Measurements from ENCODE around the gene GSG1L.
"Not testable (repeated sequence)": the region's sequence is repeated elsewhere in the genome, so short reads cannot be mapped to it uniquely, and the experiment has no call there.

GSG1L gene

GRCh38 chr16:27980919-27981700 lies 82.4 kb downstream of the GSG1L start:
- DNase-seq (ENCODE audit: low read depth): no peak

DNA sequence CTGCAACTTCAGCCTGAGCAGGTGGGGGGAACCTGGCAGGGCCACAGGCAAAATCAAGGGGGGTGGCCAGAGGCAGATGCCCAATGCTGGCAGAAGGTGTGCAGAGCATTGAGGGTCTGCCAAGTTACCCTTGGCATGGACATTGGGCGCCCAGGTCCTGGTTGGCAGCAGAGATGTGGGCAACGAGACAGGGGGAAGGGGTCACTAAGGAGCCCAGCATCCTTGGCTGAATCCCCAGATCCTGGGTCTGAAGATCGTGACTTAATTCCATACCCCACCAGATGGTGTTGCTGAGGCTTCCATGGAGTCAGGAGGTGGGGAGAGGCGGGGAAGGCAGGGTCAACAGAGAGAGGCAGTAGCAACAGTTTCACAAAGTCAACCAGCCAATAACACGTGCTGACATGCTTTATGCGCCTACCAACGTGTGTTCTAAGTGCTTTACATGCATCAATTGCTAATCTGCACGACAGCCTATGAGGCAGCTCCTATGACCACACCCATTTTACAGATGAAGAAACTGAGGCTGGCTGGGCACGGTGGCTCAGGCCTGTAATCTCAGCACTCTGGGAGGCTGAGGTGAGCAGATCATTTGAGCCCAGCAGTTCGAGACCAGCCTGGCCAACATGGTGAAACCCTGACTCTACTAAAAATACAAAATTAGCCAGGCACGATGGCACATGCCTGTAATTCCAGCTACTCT lies 83.3 kb downstream of the GSG1L start:
- DNase-seq (ENCODE audit: low read depth): no peak

DNA sequence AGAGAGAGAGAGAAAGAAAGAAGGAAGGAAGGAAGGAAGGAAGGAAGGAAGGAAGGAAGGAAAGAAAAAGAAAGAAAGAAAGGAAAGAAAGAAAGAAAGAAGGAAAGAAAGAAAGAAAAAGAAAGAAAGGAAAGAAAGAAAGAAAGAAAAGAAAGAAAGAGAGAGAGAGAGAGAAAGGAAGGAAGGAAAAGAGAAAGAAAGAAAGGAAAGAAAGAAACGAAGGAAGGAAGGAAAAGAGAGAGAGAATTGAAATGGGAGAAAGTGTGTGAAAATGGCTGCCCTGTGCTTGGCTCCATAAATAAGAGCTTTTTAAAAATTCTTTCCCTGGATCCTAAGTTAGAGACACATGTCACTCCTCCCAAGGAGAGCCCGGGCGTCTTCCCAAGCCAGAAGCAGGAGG lies 83.8 kb downstream of the GSG1L start:
- DNase-seq (ENCODE audit: low read depth): not testable (repeated sequence)

DNA sequence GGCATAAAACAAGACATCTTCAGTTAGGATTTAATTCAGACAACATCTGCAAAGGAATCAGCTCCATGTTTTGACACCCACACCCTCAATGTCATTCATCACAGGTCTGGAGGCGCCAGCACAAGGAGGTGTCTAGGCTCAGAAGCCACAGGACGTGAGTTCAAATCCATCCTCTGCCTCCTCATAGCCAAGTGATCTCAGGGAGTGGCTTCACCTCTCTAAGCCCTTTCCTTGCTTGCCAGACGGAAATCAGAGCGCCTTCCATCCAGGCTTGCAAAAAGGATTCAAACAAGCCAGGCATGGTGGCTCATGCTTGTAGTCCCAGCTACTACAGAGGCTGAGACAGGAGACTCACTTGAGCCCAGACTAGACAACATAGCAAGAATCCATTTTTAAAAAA lies 84.6 kb downstream of the GSG1L start:
- no peak for DNase-seq (ENCODE audit: low read depth)

- DNase-seq (ENCODE audit: low read depth): no peak
These were observed 85.5 kb downstream of the GSG1L start for GRCh38 chr16:27977966-27978365.

DNA sequence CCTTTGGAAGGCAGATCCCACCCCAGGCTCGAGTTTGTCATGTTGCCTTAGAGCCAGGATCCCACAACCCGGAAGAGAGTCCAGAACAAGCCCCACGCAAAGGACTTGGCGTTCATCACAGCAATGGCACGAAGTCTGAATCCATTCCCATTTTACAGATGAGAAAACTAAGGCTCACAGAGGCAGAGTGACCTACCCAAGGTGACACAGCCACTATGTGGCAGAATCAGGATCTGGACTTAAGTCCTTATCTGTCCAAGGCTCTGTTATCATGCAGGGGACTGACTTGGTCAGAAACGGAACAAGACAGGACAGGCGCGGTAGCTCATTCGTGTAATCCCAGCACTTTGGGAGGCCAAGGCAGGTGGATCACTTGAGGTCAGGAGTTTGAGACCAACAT lies 86.5 kb downstream of the GSG1L start:
- no peak for DNase-seq (ENCODE audit: low read depth)

- no peak for DNase-seq (ENCODE audit: low read depth)
These were observed 88.5 kb downstream of the GSG1L start for GRCh38 chr16:27974896-27975540.

- DNase-seq (ENCODE audit: low read depth): no peak
These were observed 89.8 kb downstream of the GSG1L start for GRCh38 chr16:27973678-27974077.

GRCh38 chr16:27972500-27972899 lies 91.0 kb downstream of the GSG1L start:
- DNase-seq (ENCODE audit: low read depth): peak; percentile 0

DNA sequence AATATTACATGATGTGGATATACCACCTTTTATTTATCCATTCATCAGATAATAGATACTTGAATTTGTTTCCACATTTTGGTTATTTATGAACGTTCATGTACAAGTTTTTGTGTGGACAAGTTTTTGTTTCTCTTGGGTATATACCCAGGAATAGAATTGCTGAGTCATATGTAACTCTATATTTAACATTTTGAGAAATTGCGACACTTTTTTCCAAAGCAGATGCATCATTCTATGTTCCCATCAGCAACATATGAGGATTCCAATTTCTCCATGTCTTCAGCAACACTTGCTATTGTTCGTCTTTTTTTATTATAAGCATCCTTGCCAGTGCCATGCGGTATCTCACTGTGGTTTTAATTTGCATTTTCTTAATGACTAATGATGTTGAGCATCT lies 93.9 kb downstream of the GSG1L start:
- no peak for DNase-seq (ENCODE audit: low read depth)

GRCh38 chr16:27967169-27967568 lies 96.3 kb downstream of the GSG1L start:
- no peak for DNase-seq (ENCODE audit: low read depth)

- no peak for DNase-seq (ENCODE audit: low read depth)
These were observed 96.8 kb downstream of the GSG1L start for GRCh38 chr16:27966756-27967155.

DNA sequence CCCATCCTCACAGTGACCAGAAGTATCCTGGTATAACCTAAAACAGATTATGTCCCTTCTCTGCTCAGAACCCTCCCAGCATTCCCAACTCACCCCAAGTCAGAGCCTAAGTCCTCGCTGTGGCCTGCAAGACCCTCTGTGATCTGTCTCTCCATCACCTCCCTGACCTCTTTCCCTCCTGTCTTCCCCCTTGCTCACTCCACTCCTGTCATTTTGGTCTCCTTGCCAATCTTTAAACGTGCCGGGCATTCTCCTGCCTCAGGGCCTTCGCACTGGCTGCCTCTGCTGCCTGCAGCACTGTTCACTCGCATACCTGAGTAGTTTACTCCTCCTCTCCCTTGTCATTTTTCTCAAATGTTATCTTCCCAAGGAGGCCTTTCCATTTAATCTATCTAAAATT lies 97.7 kb downstream of the GSG1L start:
- no peak for DNase-seq (ENCODE audit: low read depth)

GRCh38 chr16:27963471-27963965 lies 100.0 kb downstream of the GSG1L start:
- DNase-seq (ENCODE audit: low read depth): no peak

- DNase-seq (ENCODE audit: low read depth): no peak
These were observed 101.3 kb downstream of the GSG1L start for GRCh38 chr16:27962197-27962596.

GRCh38 chr16:27961296-27961620 lies 102.3 kb downstream of the GSG1L start:
- no peak for DNase-seq (ENCODE audit: low read depth)

GRCh38 chr16:27960619-27961295 lies 102.8 kb downstream of the GSG1L start:
- DNase-seq (ENCODE audit: low read depth): no peak

DNA sequence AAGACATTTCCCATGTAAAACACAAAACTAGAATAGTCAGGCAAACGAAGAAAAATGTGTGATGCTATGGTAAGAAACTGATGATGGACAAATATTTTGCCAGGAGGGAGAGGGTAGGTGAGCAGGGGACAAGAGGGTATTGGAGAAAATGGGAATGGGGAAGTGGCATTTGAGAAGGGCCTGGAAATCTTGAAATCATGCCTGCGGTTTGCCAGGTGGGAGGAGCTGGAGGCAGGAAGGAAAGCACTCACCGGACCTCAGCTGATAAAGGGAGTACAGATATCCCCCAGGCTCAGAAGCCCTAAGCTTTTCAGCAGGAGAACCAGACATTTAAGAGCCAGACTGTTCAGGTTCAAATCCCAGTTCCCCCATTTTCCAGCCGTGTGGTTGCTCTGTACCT lies 103.6 kb downstream of the GSG1L start:
- no peak for DNase-seq (ENCODE audit: low read depth)

DNA sequence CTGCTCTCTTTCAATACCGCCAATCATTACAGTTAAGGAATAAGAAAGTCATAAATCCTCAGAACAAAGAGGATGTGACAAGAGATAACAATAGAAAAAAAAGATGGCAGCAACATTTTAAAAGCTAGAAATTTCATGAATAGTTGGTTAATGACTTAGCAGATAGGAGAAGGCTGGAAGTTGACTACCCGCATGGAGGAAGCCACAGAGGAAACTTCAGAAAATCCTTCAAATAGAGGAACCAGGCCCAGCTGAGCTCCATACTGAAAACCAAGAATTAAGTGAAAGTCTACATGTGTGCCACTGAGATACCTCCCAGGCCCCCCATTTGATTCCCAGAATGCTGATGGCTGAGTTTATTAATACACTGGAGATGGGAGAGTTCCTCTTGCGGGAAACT lies 109.3 kb downstream of the GSG1L start:
- no peak for DNase-seq (ENCODE audit: low read depth)

DNA sequence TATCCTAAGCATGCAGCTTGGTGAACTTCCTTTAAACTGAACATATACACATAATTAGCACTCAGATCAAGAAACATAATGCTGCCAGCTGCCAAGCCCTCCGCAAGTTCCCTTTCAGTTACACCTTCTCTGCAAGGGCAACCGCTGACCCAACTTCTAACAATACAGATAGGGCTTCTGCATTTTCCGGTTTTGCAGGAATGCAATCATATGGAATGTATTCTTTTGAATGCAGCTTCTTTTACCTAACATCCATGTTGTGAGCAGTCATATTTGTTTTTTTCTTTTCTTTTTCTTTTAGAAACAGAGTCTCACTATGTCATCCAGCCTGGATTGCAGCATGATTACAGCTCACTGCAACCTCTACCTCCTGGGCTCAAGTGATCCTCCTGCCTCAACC lies 110.7 kb downstream of the GSG1L start:
- DNase-seq (ENCODE audit: low read depth): no peak

DNA sequence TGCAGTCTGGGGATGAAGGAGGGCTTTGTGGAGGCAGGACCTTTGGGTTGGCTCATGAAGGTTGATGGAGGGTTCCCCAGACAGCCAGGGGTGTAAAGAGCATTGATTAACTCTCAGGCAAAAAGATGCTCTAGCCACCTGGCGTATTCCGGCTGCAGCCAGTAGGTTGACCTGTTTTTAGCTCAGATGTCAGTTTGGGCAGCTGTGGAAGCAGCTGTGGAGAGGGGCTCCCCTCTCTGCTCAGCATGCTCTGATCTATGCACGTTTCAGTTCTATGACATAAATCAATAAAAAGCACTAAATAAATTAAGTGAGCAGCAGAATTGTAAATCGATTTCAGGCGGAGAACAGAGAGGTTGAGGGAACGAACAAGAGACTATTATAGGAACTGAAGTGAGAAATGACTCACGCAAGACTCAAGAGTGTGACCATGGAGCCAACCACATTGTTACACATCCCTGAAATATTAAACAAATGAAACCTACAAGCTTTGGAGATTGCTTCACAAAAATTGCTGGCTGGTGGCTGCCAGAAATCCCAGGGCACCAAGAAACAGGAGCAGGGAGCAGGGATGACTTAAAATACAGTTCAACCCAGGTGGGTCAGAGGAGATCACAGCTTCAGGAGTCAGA lies 111.9 kb downstream of the GSG1L start:
- no peak for DNase-seq (ENCODE audit: low read depth)

Data from stimulated activated CD8-positive, alpha-beta memory T cell treated with anti-CD3 and anti-CD28 coated beads, Interleukin-7, amount 100 ng/mL, for 24 hours (primary cell).